ENCODE data around the gene PEMT. TPM values are rescaled to one million over a fixed set of nuclear protein-coding genes. Genes with fewer than 3 reads are reported as not detected.

Gene PEMT
- total and polyA plus RNA-seq, 2 of the 8 experiments (the other 6 are each of a cell fraction or from before 2014, with no cell fraction given), result 42.0 to 118 TPM

DNA sequence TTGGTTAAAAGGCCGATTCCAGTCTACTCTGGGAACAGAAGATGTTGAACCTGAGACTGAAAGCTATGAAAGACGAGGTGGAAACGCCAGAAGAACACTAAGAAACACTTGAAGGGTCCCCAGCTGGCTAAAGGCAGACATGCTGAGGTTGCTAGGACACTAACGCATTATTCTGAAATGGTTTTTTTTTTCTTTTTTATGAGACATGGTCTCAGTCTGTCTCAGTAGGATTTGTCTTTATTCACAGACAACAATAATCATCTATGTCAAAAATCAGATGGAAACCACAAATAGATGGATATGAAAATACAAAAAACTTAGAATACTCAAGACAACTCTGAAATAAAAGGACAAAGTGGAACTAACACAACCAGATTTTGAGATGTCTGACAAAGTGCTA, 60.4 kb downstream of the PEMT start:
- Histone ChIP-seq H3K79me1 (ENCODE audit: low read depth, low read length) (no peaks in the 10 kb centered on the region; the same call in 1 of the 2 replicates), H3K4me1 (replicated peaks in 1 of 4; ENCODE audit: control insufficient read depth in 3 of 4, insufficient read depth in 4 of 4, low read length in 3 of 4) (no peaks in the 10 kb centered on the region; a peak in 1 of 7 replicates), H2AK5ac (ENCODE audit: low read depth, low read length) (no peak overlapping the region), H3K27me3 (replicated peaks in 1 of 4; ENCODE audit: control insufficient read depth in 3 of 4, extremely low read depth in 1 of 4, insufficient read depth in 3 of 4, low read length in 3 of 4) (no peaks in the 10 kb centered on the region), H4K5ac (ENCODE audit: insufficient read length, low read depth, low read length) (no peak overlapping the region), H4K20me1 (replicated peaks in 1 of 2; ENCODE audit: control insufficient read depth in 1 of 2, insufficient read depth in 2 of 2, low read length in 2 of 2) (no peaks in the 10 kb centered on the region), H3K4me3 (ENCODE audit: extremely low read depth in 1 of 4, insufficient read depth in 2 of 4, low read depth in 3 of 4, low read length in 4 of 4) (no peak overlapping the region), H2BK12ac (ENCODE audit: low read depth, low read length) (no peak overlapping the region), H3K14ac (ENCODE audit: insufficient read length) (no peak overlapping the region), H3K4ac (replicated peaks; ENCODE audit: insufficient read length, low read depth, low read length) (no peak overlapping the region), H3K4me2 (ENCODE audit: insufficient read depth in 1 of 2, low read depth in 2 of 2, low read length in 2 of 2) (no peak overlapping the region), H3K18ac (ENCODE audit: extremely low read depth, low read length) (no peak overlapping the region), H2BK5ac (ENCODE audit: low read depth, low read length) (no peak overlapping the region), H2BK15ac (ENCODE audit: low read length) (no peak overlapping the region), H3K56ac (replicated peaks; ENCODE audit: insufficient read length, low read depth, low read length) (no peak overlapping the region), H3K23ac (ENCODE audit: insufficient read length) (no peak overlapping the region), H3K27ac (ENCODE audit: low read depth, low read length) (no peak overlapping the region), H4K91ac (replicated peaks; ENCODE audit: insufficient read length, low read length) (no peak overlapping the region), H3K79me2 (ENCODE audit: control insufficient read depth in 1 of 2, insufficient read depth in 2 of 2, low read length in 2 of 2) (no peaks in the 10 kb centered on the region), H2BK20ac (ENCODE audit: low read length) (no peak overlapping the region), H3K23me2 (ENCODE audit: low read depth, low read length) (no peaks in the 10 kb centered on the region), H3K9me3 (ENCODE audit: insufficient read depth in 2 of 2, low read depth in 1 of 2, low read length in 1 of 2) (no peaks in the 10 kb centered on the region), H2BK120ac (replicated peaks; ENCODE audit: low read depth, low read length) (no peak overlapping the region), H3K36me3 (ENCODE audit: control insufficient read depth in 2 of 4, insufficient read depth in 4 of 4, low read length in 3 of 4) (no peaks in the 10 kb centered on the region), H4K8ac (ENCODE audit: extremely low read depth, insufficient read depth, low read length) (no peak overlapping the region), H2AFZ (ENCODE audit: low read length) (no peak overlapping the region), H3K9ac (replicated peaks in 1 of 4; ENCODE audit: extremely low read depth in 1 of 4, low read depth in 3 of 4, low read length in 3 of 4) (no peak overlapping the region)
- ChIA-PET POLR2A (ENCODE audit: partially characterized antibody) (interaction anchor here (1.1 kb wide), 1 partner anchor 13 kb away, joined by 5 read pairs; no protein-coding TSS in a partner anchor), CTCF (ENCODE audit: partially characterized antibody) (interaction anchor here (0.6 to 4.9 kb wide), 2 partner anchors 34 to 53 kb away, joined by 5 to 13 read pairs; no protein-coding TSS in a partner anchor)
- FAIRE-seq (no peak), DNase-seq (ENCODE audit: low read depth in 1 of 2, low spot score in 2 of 2) (no peak)
- no peak for TF ChIP-seq GABPA (IDR thresholded peaks at IDR 0.05; ENCODE audit: borderline replicate concordance, insufficient read depth, low read length)
- WGBS, 2 experiments (ENCODE audit: extremely low coverage in 1 of 2, insufficient coverage in 1 of 2, insufficient read length in 1 of 2, insufficient replicate concordance in 2 of 2, low coverage in 1 of 2, low lambda C conversion rate in 2 of 2, missing lambda C conversion rate in 1 of 2), result 91% methylated on average over 4 of the region's 4 CpGs; no CpG with 5 or more reads in 1 of the 2 experiments

Measured in H1 (cell line).